ENCODE results near the gene NOS1AP.

The NOS1AP gene

DNA sequence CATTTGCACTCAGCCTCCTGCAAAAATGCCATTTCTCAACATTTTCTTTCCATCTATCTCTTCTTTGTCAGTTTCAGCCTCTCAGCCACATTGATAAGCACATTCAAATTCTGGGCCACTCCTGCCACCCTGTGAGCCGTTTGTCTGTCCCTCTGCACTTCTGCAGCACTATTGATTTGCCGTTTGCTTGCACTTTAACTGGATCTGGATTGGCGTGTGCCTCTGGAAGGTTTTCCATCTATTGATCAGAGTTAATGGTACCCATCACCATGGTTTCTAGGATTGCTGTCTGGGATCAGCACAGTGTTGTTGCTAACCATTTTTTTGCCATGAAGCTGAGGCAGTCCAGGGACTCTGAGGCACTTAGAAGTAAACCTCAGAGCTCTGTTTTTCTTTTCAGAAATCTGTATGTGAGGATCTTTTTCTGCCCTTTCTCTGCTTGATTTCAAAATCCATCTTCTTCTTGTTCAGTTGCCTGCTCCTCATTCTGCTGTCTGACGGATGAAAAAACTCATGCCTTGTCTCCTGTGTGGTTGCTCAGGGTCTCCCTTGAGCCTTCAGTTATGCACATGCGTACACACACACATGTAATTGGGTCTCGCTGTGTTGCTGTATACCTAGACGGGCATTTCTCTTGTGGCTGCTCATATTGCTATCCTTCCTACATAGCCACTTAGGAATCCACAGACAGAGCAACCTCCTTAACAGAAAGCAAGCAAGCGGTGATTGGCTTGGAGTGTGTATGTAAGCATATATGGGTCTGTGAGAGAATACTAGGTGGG lies 67.9 kb downstream of the NOS1AP start:
- Histone ChIP-seq H2AFZ (ENCODE audit: low read length) (no peak overlapping the region), H3K4me1 (ENCODE audit: low read length) (peaks cover 6% of the 10 kb centered on the region; the same call in 1 of the 2 replicates)

DNA sequence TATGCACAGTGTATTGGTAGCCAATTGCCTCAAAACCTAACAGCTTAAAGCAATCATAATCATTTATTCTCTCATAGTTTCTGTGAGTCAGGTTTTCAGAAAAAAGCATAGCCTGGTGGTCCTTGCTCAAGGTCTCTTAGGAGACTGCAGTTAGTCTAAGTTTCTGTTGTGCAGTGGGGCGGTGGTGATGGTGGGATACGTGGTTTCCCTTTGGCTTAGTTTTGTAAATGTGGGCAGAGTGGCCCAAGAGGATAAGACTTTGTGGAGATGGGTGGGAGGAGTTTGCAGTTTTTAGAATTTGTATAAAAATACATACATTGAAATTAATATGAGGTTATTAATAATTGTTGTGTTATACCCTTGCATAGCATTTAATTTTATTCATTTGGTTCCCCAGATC lies 68.6 kb downstream of the NOS1AP start:
- no peaks in the 10 kb centered on the region for H3K36me3 ChIP-seq (replicated peaks; ENCODE audit: insufficient read depth, low read length)
- H3K9ac ChIP-seq (ENCODE audit: low read length): no peak overlapping the region
- peaks cover 6% of the 10 kb centered on the region; the same call in 1 of the 2 replicates for H3K4me1 ChIP-seq (ENCODE audit: low read length)
- H3K4me3 ChIP-seq (ENCODE audit: low read length): no peak overlapping the region
- H4K20me1 ChIP-seq (ENCODE audit: insufficient read depth, low read length): no peaks in the 10 kb centered on the region
- no peaks in the 10 kb centered on the region for H3K79me2 ChIP-seq (ENCODE audit: low read length)
- no peaks in the 10 kb centered on the region for H3K27me3 ChIP-seq (replicated peaks; ENCODE audit: insufficient read depth, low read length)
- H2AFZ ChIP-seq (ENCODE audit: low read length): no peak overlapping the region
- H3K9me3 ChIP-seq (replicated peaks; ENCODE audit: insufficient read depth, low read length): no peaks in the 10 kb centered on the region
- H3K4me2 ChIP-seq (ENCODE audit: low read depth, low read length): no peak overlapping the region
- no peak for DNase-seq
- no peaks in the 10 kb centered on the region for H3F3A ChIP-seq (ENCODE audit: insufficient read depth, low read length)
- no peak overlapping the region for H3K27ac ChIP-seq (ENCODE audit: low read length)
- no peak for TF ChIP-seq EZH2 (optimal IDR thresholded peaks at IDR 0.05; ENCODE audit: low read depth, low read length)
- TF ChIP-seq, protein P1, sequence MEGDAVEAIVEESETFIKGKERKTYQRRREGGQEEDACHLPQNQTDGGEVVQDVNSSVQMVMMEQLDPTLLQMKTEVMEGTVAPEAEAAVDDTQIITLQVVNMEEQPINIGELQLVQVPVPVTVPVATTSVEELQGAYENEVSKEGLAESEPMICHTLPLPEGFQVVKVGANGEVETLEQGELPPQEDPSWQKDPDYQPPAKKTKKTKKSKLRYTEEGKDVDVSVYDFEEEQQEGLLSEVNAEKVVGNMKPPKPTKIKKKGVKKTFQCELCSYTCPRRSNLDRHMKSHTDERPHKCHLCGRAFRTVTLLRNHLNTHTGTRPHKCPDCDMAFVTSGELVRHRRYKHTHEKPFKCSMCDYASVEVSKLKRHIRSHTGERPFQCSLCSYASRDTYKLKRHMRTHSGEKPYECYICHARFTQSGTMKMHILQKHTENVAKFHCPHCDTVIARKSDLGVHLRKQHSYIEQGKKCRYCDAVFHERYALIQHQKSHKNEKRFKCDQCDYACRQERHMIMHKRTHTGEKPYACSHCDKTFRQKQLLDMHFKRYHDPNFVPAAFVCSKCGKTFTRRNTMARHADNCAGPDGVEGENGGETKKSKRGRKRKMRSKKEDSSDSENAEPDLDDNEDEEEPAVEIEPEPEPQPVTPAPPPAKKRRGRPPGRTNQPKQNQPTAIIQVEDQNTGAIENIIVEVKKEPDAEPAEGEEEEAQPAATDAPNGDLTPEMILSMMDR (IDR thresholded peaks at IDR 0.05; ENCODE audit: low read length): no peak
- no peak for TF ChIP-seq EZH2phosphoT487 (IDR thresholded peaks at IDR 0.05; ENCODE audit: low read length)
- no peaks in the 10 kb centered on the region for H3K9me2 ChIP-seq (replicated peaks; ENCODE audit: insufficient read depth, low read length)

More for the DNA sequence above, 67.9 kb downstream of the NOS1AP start:
- Histone ChIP-seq H3F3A (ENCODE audit: insufficient read depth, low read length) (no peaks in the 10 kb centered on the region), H3K27me3 (replicated peaks; ENCODE audit: insufficient read depth, low read length) (no peaks in the 10 kb centered on the region), H3K79me2 (ENCODE audit: low read length) (no peaks in the 10 kb centered on the region), H3K9ac (ENCODE audit: low read length) (no peak overlapping the region), H3K4me3 (ENCODE audit: low read length) (no peak overlapping the region), H3K36me3 (replicated peaks; ENCODE audit: insufficient read depth, low read length) (no peaks in the 10 kb centered on the region), H3K9me2 (replicated peaks; ENCODE audit: insufficient read depth, low read length) (no peaks in the 10 kb centered on the region), H3K9me3 (replicated peaks; ENCODE audit: insufficient read depth, low read length) (no peaks in the 10 kb centered on the region), H4K20me1 (ENCODE audit: insufficient read depth, low read length) (no peaks in the 10 kb centered on the region), H3K27ac (ENCODE audit: low read length) (no peak overlapping the region), H3K4me2 (ENCODE audit: low read depth, low read length) (no peak overlapping the region)
- no peak for DNase-seq
- TF ChIP-seq EZH2phosphoT487 (IDR thresholded peaks at IDR 0.05; ENCODE audit: low read length) (no peak), EZH2 (optimal IDR thresholded peaks at IDR 0.05; ENCODE audit: low read depth, low read length) (no peak)
- TF ChIP-seq, protein P1 (IDR thresholded peaks at IDR 0.05; ENCODE audit: low read length): no peak

- TF ChIP-seq EZH2phosphoT487 (IDR thresholded peaks at IDR 0.05; ENCODE audit: low read length): no peak
- TF ChIP-seq EZH2 (optimal IDR thresholded peaks at IDR 0.05; ENCODE audit: low read depth, low read length): no peak
- TF ChIP-seq, protein P1 (IDR thresholded peaks at IDR 0.05; ENCODE audit: low read length): no peak
- Histone ChIP-seq H3K27ac (ENCODE audit: low read length) (no peak overlapping the region), H3K79me2 (ENCODE audit: low read length) (no peaks in the 10 kb centered on the region), H3K4me2 (ENCODE audit: low read depth, low read length) (no peak overlapping the region), H3K4me3 (ENCODE audit: low read length) (no peak overlapping the region), H3K9me2 (replicated peaks; ENCODE audit: insufficient read depth, low read length) (no peaks in the 10 kb centered on the region), H3K4me1 (ENCODE audit: low read length) (peaks cover 6% of the 10 kb centered on the region; the same call in 1 of the 2 replicates), H4K20me1 (ENCODE audit: insufficient read depth, low read length) (no peaks in the 10 kb centered on the region), H3K36me3 (replicated peaks; ENCODE audit: insufficient read depth, low read length) (no peaks in the 10 kb centered on the region), H3K9me3 (replicated peaks; ENCODE audit: insufficient read depth, low read length) (no peaks in the 10 kb centered on the region), H3K27me3 (replicated peaks; ENCODE audit: insufficient read depth, low read length) (no peaks in the 10 kb centered on the region), H3K9ac (ENCODE audit: low read length) (no peak overlapping the region), H3F3A (ENCODE audit: insufficient read depth, low read length) (no peaks in the 10 kb centered on the region), H2AFZ (ENCODE audit: low read length) (no peak overlapping the region)
- DNase-seq: no peak
Measured at GRCh38 chr1:162138599-162139181, 69.2 kb downstream of the NOS1AP start.
